MG63 (cell line): ENCODE results near the gene RNF167. TPM values are rescaled to one million over a fixed set of nuclear protein-coding genes. Genes with fewer than 3 reads are reported as not detected.

ENCODE experiments used
- DNase-seq: peaks from one replicate; pipeline ENCODE4 v3.0.0-alpha.2; 2020
- H3K27me3 ChIP-seq: fragments of 250-450 bp; sonication (Bioruptor Pico); 2 replicates; pipeline ENCODE4 v1.5.1; 2020; ENCODE audit warnings: mild to moderate bottlenecking, moderate library complexity
- H3K36me3 ChIP-seq: fragments of 250-450 bp; sonication (Bioruptor Pico); 2 replicates; pipeline ENCODE4 v1.5.1; 2020; ENCODE audit warnings: mild to moderate bottlenecking, moderate library complexity
- H3K4me3 ChIP-seq: fragments of 250-450 bp; sonication (Bioruptor Pico); 2 replicates; pipeline ENCODE4 v1.5.1; 2020; ENCODE audit warnings: mild to moderate bottlenecking, moderate library complexity
- H3K9me3 ChIP-seq: fragments of 250-450 bp; sonication (Bioruptor Pico); 2 replicates; pipeline ENCODE4 v1.5.1; 2020; ENCODE audit warnings: mild to moderate bottlenecking, moderate library complexity
- total RNA-seq: library from RNA; depleted of rRNA; stranded (reverse); fragments of >200 nt; shearing (Covaris generic); gene quantifications from 2 replicates; pipeline ENCODE4 v1.2.3, GENCODE V29; 2014; ENCODE audit warnings: low replicate concordance

The RNF167 gene
- total RNA-seq, 1 experiment from 2014 or later = 29.9 TPM

- H3K4me3 ChIP-seq = no peak overlapping the region
- no peak for DNase-seq
- H3K36me3 ChIP-seq = no peaks in the 10 kb centered on the region
- H3K27me3 ChIP-seq = no peaks in the 10 kb centered on the region
- no peaks in the 10 kb centered on the region for H3K9me3 ChIP-seq
Observed at GRCh38 chr17:4959261-4959965, 19.3 kb downstream of the RNF167 start.

GRCh38 chr17:4960279-4960922, 20.3 kb downstream of the RNF167 start:
- Histone ChIP-seq H3K9me3 (no peaks in the 10 kb centered on the region), H3K4me3 (no peak overlapping the region), H3K36me3 (peaks cover 6% of the 10 kb centered on the region), H3K27me3 (no peaks in the 10 kb centered on the region)
- DNase-seq = no peak

GRCh38 chr17:4965311-4965986, 25.4 kb downstream of the RNF167 start:
- peaks cover 42% of the 10 kb centered on the region for H3K36me3 ChIP-seq
- no peaks in the 10 kb centered on the region for H3K9me3 ChIP-seq
- no peak for DNase-seq
- no peaks in the 10 kb centered on the region for H3K27me3 ChIP-seq
- H3K4me3 ChIP-seq = no peak overlapping the region

GRCh38 chr17:4966844-4967538, 26.9 kb downstream of the RNF167 start:
- DNase-seq = peak; percentile 97
- Histone ChIP-seq H3K4me3 (peak overlapping the region; percentile 77), H3K9me3 (no peaks in the 10 kb centered on the region), H3K27me3 (no peaks in the 10 kb centered on the region), H3K36me3 (peaks cover 42% of the 10 kb centered on the region)

- peak; percentile 85 for DNase-seq
- H3K27me3 ChIP-seq = no peaks in the 10 kb centered on the region
- H3K4me3 ChIP-seq = peak within 1 kb of the TSS; percentile 77
- no peaks in the 10 kb centered on the region for H3K9me3 ChIP-seq
- H3K36me3 ChIP-seq = peaks cover 42% of the 10 kb centered on the region
Observed at GRCh38 chr17:4967539-4968485, 27.7 kb downstream of the RNF167 start, which contains the start of gene SPAG7. Gene SPAG7 (minus strand): TSS chr17:4967817. CDS start chr17:4967804, 13 bp downstream.

GRCh38 chr17:4968486-4969046, 28.5 kb downstream of the RNF167 start:
- peaks cover 42% of the 10 kb centered on the region for H3K36me3 ChIP-seq
- peak overlapping the region; percentile 77 for H3K4me3 ChIP-seq
- no peaks in the 10 kb centered on the region for H3K27me3 ChIP-seq
- peak; percentile 27 for DNase-seq
- H3K9me3 ChIP-seq = no peaks in the 10 kb centered on the region

- Histone ChIP-seq H3K9me3 (no peaks in the 10 kb centered on the region), H3K4me3 (peak overlapping the region; percentile 77), H3K36me3 (peaks cover 42% of the 10 kb centered on the region), H3K27me3 (no peaks in the 10 kb centered on the region)
- DNase-seq = peak; percentile 78
Observed at GRCh38 chr17:4969047-4969550, 29.0 kb downstream of the RNF167 start.

- H3K36me3 ChIP-seq = peaks cover 42% of the 10 kb centered on the region
- H3K27me3 ChIP-seq = no peaks in the 10 kb centered on the region
- no peaks in the 10 kb centered on the region for H3K9me3 ChIP-seq
- peak overlapping the region; percentile 77 for H3K4me3 ChIP-seq
- no peak for DNase-seq
Observed at GRCh38 chr17:4969551-4970173, 29.6 kb downstream of the RNF167 start.

GRCh38 chr17:4970273-4970672, 30.2 kb downstream of the RNF167 start:
- H3K4me3 ChIP-seq = no peak overlapping the region
- H3K36me3 ChIP-seq = peaks cover 38% of the 10 kb centered on the region
- no peaks in the 10 kb centered on the region for H3K9me3 ChIP-seq
- DNase-seq = no peak
- H3K27me3 ChIP-seq = no peaks in the 10 kb centered on the region

- no peaks in the 10 kb centered on the region for H3K27me3 ChIP-seq
- no peaks in the 10 kb centered on the region for H3K9me3 ChIP-seq
- DNase-seq = no peak
- peaks cover 23% of the 10 kb centered on the region for H3K36me3 ChIP-seq
- H3K4me3 ChIP-seq = no peak overlapping the region
Observed at GRCh38 chr17:4971826-4972225, 31.8 kb downstream of the RNF167 start.

- Histone ChIP-seq H3K27me3 (no peaks in the 10 kb centered on the region), H3K4me3 (no peak overlapping the region), H3K36me3 (peaks cover 20% of the 10 kb centered on the region), H3K9me3 (no peaks in the 10 kb centered on the region)
- DNase-seq = no peak
Observed at GRCh38 chr17:4972322-4972721, 32.3 kb downstream of the RNF167 start.

- peaks cover 20% of the 10 kb centered on the region for H3K36me3 ChIP-seq
- H3K27me3 ChIP-seq = no peaks in the 10 kb centered on the region
- H3K9me3 ChIP-seq = no peaks in the 10 kb centered on the region
- DNase-seq = no peak
- H3K4me3 ChIP-seq = no peak overlapping the region
Observed at GRCh38 chr17:4972752-4973151, 32.7 kb downstream of the RNF167 start.

GRCh38 chr17:4973256-4974114, 33.4 kb downstream of the RNF167 start:
- DNase-seq = no peak
- H3K9me3 ChIP-seq = no peaks in the 10 kb centered on the region
- H3K4me3 ChIP-seq = no peak overlapping the region
- peaks cover 15% of the 10 kb centered on the region for H3K36me3 ChIP-seq
- H3K27me3 ChIP-seq = no peaks in the 10 kb centered on the region

- Histone ChIP-seq H3K4me3 (no peak overlapping the region), H3K9me3 (no peaks in the 10 kb centered on the region), H3K36me3 (peaks cover 12% of the 10 kb centered on the region), H3K27me3 (no peaks in the 10 kb centered on the region)
- DNase-seq = no peak
Observed at GRCh38 chr17:4974115-4974670, 34.1 kb downstream of the RNF167 start.
